HG03175 (cell line): ENCODE data around the gene MYL11.
"Not testable (repeated sequence)": the region's sequence is repeated elsewhere in the genome, so short reads cannot be mapped to it uniquely, and the experiment has no call there.

Experiments used
- ATAC-seq: cut with Tn5 transposase; IDR thresholded peaks from one replicate; pipeline ENCODE4 v1.9.1; 2021; ENCODE audit warnings: mild to moderate bottlenecking, moderate library complexity; ENCODE audit not compliant: unreplicated experiment

Gene MYL11

GRCh38 chr16:30374538-30374937, at the start of gene MYL11:
MYL11 (plus strand) TSS chr16:30374802; CDS start chr16:30374858, 56 bp downstream.
- no peak for ATAC-seq

- ATAC-seq = peak; percentile 85
Observed at GRCh38 chr16:30334473-30334989, 40.1 kb upstream of the MYL11 start.

- ATAC-seq = peak; percentile 67
Observed at GRCh38 chr16:30335028-30335597, 39.5 kb upstream of the MYL11 start.

GRCh38 chr16:30335598-30336474, 38.8 kb upstream of the MYL11 start:
- ATAC-seq = no peak

- ATAC-seq = not testable (repeated sequence)
Observed at GRCh38 chr16:30337964-30338357, 36.6 kb upstream of the MYL11 start.

- ATAC-seq = not testable (repeated sequence)
Observed at GRCh38 chr16:30338715-30339114, 35.9 kb upstream of the MYL11 start.

GRCh38 chr16:30340621-30341020, 34.0 kb upstream of the MYL11 start:
- no peak for ATAC-seq

- not testable (repeated sequence) for ATAC-seq
Observed at GRCh38 chr16:30341971-30342370, 32.6 kb upstream of the MYL11 start.

- ATAC-seq = no peak
Observed at GRCh38 chr16:30342751-30343490, 31.7 kb upstream of the MYL11 start.

- ATAC-seq = not testable (repeated sequence)
Observed at GRCh38 chr16:30343491-30343820, 31.1 kb upstream of the MYL11 start.

- ATAC-seq = no peak
Observed at GRCh38 chr16:30346286-30346685, 28.3 kb upstream of the MYL11 start.

- ATAC-seq = no peak
Observed at GRCh38 chr16:30348113-30348512, 26.5 kb upstream of the MYL11 start.

GRCh38 chr16:30348929-30349328, 25.7 kb upstream of the MYL11 start:
- no peak for ATAC-seq

GRCh38 chr16:30349675-30350074, 24.9 kb upstream of the MYL11 start:
- peak; percentile 45 for ATAC-seq

GRCh38 chr16:30350134-30350871, 24.3 kb upstream of the MYL11 start:
- ATAC-seq = peak; percentile 57

- ATAC-seq = no peak
Observed at GRCh38 chr16:30351001-30351441, 23.6 kb upstream of the MYL11 start.

- no peak for ATAC-seq
Observed at GRCh38 chr16:30351586-30352419, 22.8 kb upstream of the MYL11 start.

GRCh38 chr16:30352488-30353401, 21.9 kb upstream of the MYL11 start:
- ATAC-seq = no peak
